GM19455 (cell line): ENCODE results near the gene ASTN2.

Experiments
- ATAC-seq: cut with Tn5 transposase; IDR thresholded peaks from one replicate; pipeline ENCODE4 v1.9.1; 2021; ENCODE audit not compliant: unreplicated experiment

Gene ASTN2

DNA sequence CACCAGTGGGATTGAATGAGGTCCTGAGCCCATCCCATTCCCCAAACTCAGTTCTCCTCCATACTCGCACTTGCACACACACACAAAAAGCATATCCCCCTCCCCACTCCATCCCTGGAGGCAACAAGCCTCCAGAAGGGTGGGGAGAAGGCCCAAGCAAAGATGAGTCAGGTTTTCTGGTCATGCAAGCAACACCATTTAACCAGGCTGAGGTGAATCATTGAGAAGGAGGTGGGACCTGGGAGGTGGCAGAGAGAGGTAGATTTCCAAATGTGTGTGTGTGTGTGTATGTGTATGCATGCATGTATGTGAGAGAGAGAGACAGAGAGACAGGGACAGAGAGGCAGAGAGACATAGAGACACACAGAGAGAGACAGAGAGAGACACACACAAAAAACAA is 913.0 kb downstream of the ASTN2 start:
- ATAC-seq: no peak

DNA sequence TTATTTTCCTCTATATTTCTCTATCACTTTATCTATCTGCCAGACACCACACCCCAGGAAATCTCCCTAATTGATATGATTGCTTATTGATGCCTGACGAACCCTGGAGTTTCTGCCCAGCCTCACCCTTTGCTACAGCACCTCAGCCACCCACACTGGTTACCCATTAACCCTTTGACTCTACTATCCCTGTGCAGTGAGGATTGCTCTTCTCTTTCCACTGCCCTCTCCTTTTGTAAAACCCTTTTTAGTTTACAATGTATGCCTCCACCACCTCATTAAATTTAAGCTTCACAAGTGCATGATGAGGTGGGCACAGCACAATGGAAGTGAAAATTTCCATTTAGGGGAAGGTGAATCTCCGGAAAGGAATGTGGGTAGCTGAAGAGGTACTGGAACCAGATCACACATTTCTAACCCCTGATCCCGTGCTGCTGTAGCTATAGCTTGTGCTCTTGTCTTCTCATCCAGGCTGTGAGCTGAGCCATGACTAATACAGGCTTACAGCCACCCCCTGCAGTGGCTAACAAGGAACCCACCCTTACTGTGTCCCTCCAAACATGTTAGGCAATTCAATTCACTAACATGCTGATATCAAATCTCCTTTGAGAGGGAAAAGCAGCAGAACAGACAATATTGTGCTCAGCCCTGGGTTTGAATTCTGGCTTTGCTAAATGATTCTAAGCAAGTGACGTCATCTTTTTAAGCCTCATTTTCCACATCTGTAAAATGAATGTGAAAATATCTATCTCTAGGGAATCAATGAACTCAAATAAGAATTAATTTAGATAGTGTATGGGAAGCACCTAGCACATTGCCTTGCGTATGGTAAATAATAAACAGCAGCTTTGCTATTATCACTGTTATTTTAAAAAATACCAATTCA is 914.6 kb downstream of the ASTN2 start:
- no peak for ATAC-seq

DNA sequence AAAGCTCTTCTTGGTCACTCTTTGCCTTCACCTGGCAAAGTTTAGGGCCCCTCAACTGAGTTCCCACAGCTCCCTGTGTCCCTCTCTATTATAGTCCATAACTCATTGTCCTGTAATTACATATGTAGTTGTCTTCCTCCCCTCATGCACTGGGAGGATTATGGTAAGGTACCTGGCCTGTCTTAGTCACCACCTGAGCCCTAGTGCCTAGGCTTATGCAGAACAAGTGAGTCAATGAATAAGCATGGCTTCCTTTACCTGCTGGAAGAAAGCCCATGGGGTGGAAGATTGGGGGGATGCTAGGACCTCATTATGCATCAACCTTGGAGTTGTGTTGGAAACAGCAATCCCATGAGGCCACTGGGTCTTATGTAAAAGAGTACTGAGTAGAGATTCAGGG is 915.4 kb downstream of the ASTN2 start:
- no peak for ATAC-seq

DNA sequence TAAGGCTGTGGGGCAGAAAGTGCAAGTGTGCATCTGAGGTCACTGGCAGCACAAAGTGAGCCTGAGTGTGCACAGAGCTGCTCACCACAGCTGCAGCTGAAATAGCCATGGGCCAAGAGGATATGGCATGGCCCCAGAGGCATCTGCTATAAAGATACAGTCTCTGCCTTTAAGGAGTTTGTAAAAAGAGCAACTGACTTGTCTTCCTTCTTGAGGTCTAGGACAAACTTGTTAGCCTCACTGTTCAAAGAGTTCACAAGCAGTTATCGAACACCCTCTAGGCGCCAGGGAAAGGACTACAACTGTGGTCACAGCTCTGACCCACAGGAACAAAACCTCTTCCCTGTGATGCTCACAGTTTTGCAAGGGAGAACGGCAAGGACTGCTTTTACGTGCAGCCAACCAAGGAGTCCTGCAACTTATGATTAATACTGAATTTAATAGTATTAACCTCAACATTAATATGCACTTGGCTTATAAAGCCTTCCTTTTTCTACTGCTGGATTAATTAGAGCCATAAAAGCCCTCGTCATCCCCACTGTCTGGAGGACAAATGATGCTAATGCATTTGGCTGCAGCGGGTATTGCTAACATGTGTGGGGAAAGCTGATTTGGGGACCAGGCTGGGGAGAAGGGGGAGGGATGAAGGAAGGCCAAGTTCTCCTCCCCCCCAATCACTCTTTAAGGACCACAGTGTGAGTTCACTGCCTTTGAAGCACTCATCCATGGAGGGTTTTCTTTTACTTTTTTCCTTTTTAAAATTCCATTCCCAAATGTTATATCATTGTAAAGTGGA is 917.6 kb downstream of the ASTN2 start:
- ATAC-seq: no peak

- ATAC-seq: no peak
Observed at GRCh38 chr9:116496167-116496566, 918.7 kb downstream of the ASTN2 start.

DNA sequence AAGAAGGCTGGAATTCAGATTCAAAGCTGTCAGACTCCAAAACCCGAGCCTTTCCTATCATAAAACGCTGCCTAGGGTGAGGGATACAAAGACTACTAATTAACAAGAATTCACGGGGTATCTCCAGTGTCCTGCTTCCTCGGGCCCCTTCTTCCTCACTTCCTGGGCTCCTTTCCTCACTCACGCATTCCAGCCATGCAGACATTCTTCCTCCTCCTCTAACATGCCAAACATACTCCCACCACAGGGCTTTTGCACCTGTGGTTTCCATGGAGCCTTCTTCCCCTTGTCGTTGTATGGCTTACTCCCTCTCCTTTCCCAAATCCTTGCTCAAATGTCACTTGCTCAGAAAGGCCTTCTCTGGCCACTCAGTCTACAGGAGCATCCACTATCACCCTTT is 919.1 kb downstream of the ASTN2 start:
- no peak for ATAC-seq

DNA sequence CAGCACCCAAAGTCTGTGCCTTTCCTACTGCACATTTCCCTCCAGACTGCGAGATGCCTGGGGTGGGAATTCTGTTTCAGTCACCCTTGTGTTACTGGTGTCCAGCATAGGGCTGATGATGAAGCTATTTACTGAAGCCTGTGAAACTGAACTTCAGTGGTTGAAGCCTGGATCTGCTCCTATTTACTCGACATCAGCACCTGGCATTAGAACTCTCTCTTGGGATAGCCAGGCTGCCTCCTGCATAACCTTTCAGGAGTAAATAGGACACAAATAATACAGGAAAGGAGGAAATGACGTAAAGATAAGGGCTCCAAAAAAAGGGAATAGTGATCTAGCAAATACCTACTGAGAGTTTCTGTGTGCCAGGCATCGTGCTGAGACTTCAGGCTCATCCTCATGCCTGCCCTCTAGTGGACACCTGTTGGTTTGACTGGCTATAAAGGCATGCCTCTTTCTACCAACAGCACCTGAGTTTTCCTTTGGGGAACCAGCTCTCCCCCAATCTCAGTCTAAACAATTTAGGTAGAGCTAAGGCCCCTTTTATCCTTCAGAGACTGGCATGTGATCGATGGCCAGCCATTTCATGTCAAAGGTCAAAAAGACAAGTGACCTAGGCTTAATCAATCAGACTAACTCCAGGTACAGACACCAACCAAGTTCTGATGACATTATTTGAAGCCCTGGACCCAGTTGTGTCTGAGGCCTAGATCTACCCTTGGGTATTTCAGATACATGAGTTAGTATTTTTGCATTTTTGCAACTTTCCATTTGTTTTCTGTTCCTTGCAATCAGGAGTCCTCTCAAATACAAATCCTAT is 919.8 kb downstream of the ASTN2 start:
- no peak for ATAC-seq

DNA sequence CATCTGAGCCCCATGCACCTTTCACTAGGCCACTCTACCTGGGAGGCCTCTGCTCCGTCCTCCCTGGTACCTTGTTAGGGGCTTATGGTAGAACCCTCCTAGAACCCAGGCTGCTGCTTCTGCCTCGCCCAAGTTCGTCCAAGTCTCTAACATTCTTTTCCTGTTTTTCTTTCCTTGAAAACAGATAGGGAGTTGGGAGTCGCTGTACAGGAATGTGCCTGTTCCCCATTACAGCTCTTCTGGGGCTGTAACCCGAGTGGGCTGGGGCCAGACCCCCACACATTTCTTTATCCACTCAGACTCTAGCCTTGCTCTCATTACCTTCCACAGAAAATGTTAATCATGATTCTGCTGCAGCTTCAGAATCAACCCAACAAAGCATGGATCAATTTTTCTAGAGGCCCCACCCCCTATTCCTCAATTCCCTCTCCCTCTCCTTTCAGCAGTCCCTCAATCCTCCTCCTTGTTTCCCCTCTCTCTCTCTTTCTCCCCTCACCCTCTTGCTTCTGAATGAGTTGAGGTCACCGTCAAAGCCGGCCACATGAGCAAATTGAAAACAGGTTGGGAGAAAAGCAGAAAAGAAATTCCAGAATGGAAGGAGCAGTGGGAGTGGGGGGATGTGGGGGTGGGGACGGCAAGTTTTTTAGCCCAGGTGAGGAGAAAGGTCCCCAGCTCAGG is 921.5 kb downstream of the ASTN2 start:
- ATAC-seq: no peak

- ATAC-seq: no peak
Observed at GRCh38 chr9:116491659-116492058, 923.2 kb downstream of the ASTN2 start.

DNA sequence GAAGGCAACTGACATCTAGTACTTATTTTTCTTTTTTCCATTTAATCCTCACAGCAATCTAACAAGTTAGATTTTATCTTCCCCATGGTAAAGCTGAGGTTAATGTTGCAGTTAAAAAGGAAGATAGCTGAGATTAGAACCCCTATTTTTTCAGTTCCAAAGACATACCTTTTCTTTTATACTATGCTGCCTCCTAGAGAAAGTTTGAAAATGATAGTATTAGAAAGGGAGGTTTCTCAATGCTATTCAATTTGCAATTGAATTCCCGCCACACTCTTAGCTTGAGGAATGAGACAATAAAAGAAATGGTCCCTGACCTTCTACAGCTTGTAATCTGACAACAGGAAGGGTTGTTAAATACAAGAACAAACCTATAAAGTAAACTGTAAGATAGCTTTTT is 923.6 kb downstream of the ASTN2 start:
- ATAC-seq: no peak

GRCh38 chr9:116490321-116490720 is 924.5 kb downstream of the ASTN2 start:
- ATAC-seq: no peak

DNA sequence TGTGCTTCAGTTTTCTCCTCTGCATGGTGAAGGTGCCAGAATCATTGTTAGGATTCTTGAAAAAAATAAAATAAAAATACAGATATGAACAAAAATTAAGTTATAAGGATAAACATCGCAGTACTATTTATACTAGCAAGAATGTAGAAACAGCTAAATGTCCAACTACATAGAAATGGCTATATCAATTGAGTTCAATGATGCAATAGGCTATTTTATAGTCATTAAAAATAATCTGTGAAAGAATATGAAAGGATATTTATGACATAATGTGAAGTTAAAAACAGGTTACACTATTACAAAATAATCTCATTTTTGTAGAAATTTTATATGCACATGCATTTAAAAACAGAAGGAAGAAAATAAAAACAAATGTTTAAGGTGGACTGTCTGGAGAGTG is 926.5 kb downstream of the ASTN2 start:
- no peak for ATAC-seq

GRCh38 chr9:116484492-116485061 is 930.3 kb downstream of the ASTN2 start:
- no peak for ATAC-seq

DNA sequence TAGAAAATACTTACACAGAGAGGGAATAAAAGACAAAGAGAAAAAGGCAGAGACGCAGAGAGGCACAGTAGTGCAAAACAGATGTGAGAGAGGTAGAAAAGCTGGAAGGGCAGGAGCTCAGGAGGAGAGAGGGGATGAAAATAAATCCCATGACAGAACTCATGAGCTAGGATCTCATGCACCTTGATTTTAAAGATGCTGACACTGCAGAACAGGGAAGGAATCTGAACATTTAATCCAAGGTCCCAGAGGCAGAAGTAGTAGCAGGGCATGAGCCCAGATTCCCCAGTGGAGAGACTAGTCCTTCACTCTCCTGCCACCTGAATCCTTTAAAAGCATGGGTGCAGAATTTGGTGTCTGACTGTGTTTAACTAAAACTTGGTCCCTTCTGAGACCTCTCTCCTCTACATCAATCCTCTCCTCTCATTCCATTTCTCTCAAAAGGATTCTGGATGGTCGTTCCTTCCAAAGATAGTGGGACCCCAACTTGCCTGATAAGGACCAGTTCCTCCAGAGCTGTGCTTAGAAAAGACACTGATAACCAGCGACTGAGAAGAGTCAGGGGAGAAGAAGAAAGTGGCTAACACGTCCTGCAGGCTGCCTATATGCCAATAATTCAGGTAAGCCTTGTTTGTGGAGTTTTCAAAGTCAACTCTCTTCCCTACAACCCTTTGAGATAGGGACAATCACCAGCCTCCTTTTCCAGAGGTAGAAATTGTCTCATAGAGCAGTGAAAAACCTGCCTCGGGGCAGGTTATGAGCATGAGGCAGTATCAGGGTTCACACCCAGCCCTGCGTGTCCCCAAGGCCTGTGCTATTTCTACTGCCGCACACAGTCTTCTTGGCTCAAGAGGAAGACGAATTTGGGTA is 931.0 kb downstream of the ASTN2 start:
- no peak for ATAC-seq

DNA sequence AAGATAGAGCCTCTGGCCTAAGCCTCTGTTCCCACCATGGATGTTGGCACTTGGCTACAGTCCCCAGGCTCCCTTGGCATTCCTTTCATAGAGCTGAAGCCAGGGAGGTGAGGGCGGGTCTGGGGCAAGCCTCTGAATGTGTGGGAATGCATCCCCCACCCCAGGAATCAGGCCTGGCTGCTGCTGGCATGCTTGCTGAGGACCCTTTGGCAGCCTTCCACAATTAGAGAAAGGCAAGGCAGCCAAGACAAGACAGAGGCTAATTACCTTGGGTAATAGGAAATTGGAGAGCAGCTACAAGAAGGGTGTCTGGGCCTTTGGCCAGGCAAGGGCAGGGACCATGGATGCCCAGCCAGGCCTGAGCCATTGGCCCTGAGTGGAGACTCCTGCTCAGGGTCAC is 932.1 kb downstream of the ASTN2 start:
- ATAC-seq: no peak

DNA sequence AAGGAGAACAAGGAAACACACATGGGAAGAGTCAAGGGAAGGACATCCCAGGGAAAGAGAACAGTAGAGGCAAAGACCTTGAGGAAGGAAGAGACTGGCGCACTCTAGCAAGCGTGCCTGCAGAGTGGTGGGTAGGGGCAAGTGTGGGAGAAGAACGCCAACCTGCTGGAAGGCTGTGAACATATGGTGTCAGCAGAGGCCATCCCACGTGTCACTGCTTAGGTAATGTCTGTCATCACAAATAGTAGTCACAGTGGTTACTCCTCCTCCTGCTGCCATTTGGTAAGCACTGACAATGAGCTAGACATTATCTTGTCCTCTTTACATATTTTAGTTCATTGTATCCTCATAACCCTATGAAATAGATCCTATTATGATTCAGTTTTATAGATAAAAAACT is 934.2 kb downstream of the ASTN2 start:
- no peak for ATAC-seq

DNA sequence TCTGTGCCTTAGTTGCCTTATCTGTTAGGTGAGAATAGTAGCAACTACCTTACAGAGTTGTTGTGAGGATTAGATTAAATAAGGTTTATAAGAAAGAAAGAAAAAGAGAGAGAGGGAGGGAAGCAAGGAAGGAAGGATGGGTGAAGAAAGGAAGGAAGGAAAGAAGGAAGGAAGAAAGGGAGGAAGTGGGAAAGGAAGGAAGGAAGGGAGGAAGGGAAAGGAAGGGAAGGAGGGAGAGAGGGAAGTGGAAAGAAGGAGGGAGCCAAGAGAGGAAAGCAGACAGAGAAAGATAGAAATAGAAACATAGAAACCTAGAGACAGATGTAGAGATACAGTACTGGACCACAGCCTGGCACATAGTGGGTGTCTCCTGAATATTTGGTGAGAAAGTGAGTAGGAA is 934.9 kb downstream of the ASTN2 start:
- no peak for ATAC-seq

DNA sequence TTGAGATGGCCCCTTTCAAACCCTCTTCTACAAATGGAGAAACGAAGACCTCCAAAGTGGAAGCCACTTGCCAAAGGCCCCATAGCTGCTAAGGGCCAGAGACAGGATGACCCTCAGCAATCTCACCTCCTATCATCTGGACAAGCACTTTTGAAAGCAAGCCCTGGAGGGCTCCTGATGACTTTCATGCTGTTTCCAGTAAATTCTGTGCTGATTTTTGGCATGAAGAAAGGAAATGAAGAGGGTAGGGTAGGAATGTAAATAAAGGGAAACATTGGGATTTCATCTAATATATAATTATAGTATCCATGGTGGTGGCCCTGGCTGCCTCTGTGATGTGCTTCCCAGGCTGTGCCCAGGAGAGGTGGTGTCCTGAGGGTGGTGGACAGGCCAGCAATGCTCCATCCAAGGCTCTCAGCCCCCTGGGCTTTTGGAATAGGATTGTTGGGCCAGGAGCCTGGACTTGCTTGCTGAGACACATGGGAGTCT is 935.8 kb downstream of the ASTN2 start:
- no peak for ATAC-seq

GRCh38 chr9:116477584-116478141 is 937.2 kb downstream of the ASTN2 start:
- ATAC-seq: no peak
